Measurements from ENCODE around the gene ZYG11A. TPM values are rescaled to one million over a fixed set of nuclear protein-coding genes. Genes with fewer than 3 reads are reported as not detected.

The ZYG11A gene
- total RNA-seq, 1 experiment from 2014 or later: 0.36 TPM

DNA sequence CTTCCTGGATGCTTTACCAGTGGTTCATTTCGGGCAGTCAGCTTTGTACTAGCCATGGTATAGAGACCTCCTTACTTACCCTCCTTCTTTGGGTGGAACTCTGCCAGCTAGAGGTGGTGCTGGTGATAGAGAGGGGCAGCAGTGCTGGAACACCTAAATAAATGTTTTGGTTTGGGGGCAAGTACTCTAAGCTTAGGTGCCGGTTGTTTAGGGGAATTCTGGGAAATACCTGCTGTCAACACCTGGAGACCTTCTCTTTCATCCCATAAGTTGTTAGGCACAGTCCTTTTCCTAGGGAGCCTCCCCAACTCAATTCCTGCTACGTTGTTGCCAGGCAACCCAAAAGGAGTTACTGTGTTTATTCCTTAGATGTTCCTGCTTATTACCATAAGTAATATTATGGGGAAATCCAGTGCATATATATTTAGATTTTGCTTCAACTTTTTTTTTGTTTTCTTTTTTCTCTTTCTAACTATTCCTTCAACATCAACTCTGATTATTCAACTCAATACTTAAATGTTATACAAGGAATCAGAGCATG lies 101.4 kb downstream of the ZYG11A start:
- DNase-seq (ENCODE audit: low read depth, low spot score) (no peak), ATAC-seq (no peak)
- no TSS peak for BruUV-seq (replicated peaks)
- H3K4me3 ChIP-seq (ENCODE audit: low read depth in 2 of 2, low read length in 2 of 2): no peak overlapping the region
- no peaks in the 10 kb centered on the region for H3K27me3 ChIP-seq (ENCODE audit: control insufficient read depth, insufficient read depth, low read length)
- in situ Hi-C loops (cut with HindIII; ENCODE audit: low pct_unique_long_range_greater_than_20kb, low sequenced_read_pairs): no loop called here
- H3K36me3 ChIP-seq (ENCODE audit: control insufficient read depth, insufficient read depth, low read length): peaks cover 1% of the 10 kb centered on the region; the same call in 1 of the 2 replicates
- intact Hi-C loops (cut with micrococcal nuclease; ENCODE audit: unreplicated experiment): no loop called here
- no peak overlapping the region for H3K27ac ChIP-seq (ENCODE audit: low read length)
- H3K9me3 ChIP-seq (ENCODE audit: control insufficient read depth, insufficient read depth, low read depth, low read length): no peaks in the 10 kb centered on the region
- ChIA-PET POLR2A (no interaction called here), CTCF (no interaction called here)
- TF ChIP-seq TCF7L2 (IDR thresholded peaks at IDR 0.05; ENCODE audit: low read depth, low read length) (no peak), POLR2AphosphoS5 (IDR thresholded peaks at IDR 0.05; ENCODE audit: low read depth, low read length) (no peak), SIN3A (IDR thresholded peaks at IDR 0.05; ENCODE audit: borderline replicate concordance, insufficient read depth, low read depth, low read length) (no peak)
- TF ChIP-seq, protein P1, sequence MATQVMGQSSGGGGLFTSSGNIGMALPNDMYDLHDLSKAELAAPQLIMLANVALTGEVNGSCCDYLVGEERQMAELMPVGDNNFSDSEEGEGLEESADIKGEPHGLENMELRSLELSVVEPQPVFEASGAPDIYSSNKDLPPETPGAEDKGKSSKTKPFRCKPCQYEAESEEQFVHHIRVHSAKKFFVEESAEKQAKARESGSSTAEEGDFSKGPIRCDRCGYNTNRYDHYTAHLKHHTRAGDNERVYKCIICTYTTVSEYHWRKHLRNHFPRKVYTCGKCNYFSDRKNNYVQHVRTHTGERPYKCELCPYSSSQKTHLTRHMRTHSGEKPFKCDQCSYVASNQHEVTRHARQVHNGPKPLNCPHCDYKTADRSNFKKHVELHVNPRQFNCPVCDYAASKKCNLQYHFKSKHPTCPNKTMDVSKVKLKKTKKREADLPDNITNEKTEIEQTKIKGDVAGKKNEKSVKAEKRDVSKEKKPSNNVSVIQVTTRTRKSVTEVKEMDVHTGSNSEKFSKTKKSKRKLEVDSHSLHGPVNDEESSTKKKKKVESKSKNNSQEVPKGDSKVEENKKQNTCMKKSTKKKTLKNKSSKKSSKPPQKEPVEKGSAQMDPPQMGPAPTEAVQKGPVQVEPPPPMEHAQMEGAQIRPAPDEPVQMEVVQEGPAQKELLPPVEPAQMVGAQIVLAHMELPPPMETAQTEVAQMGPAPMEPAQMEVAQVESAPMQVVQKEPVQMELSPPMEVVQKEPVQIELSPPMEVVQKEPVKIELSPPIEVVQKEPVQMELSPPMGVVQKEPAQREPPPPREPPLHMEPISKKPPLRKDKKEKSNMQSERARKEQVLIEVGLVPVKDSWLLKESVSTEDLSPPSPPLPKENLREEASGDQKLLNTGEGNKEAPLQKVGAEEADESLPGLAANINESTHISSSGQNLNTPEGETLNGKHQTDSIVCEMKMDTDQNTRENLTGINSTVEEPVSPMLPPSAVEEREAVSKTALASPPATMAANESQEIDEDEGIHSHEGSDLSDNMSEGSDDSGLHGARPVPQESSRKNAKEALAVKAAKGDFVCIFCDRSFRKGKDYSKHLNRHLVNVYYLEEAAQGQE (IDR thresholded peaks at IDR 0.05; ENCODE audit: insufficient read depth in 1 of 2, low read depth in 2 of 2, low read length in 1 of 2): no peak
- TF ChIP-seq, protein P2, sequence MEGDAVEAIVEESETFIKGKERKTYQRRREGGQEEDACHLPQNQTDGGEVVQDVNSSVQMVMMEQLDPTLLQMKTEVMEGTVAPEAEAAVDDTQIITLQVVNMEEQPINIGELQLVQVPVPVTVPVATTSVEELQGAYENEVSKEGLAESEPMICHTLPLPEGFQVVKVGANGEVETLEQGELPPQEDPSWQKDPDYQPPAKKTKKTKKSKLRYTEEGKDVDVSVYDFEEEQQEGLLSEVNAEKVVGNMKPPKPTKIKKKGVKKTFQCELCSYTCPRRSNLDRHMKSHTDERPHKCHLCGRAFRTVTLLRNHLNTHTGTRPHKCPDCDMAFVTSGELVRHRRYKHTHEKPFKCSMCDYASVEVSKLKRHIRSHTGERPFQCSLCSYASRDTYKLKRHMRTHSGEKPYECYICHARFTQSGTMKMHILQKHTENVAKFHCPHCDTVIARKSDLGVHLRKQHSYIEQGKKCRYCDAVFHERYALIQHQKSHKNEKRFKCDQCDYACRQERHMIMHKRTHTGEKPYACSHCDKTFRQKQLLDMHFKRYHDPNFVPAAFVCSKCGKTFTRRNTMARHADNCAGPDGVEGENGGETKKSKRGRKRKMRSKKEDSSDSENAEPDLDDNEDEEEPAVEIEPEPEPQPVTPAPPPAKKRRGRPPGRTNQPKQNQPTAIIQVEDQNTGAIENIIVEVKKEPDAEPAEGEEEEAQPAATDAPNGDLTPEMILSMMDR (IDR thresholded peaks at IDR 0.05): no peak
- no peaks in the 10 kb centered on the region for H3K4me1 ChIP-seq (ENCODE audit: control insufficient read depth, insufficient read depth, low read length)

DNA sequence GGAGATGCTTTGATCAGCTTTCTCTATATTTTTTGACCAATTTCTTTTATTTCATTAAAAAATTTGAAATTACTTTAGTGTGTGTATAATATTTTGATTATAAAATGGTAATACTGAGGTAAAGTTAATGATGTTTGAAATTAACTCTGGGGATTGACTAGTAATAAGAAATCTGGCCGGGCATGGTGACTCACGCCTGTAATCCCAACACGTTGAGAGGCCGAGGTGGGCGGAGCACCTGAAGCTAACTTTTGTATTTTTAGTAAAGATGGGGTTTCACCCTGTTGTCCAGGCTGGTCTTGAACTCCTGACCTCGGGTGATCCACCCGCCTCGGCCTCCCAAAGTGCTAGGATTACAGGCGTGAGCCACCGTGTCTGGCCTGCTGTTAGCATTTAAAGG lies 102.0 kb downstream of the ZYG11A start:
- TF ChIP-seq POLR2AphosphoS5 (IDR thresholded peaks at IDR 0.05; ENCODE audit: low read depth, low read length): no peak
- TF ChIP-seq TCF7L2 (IDR thresholded peaks at IDR 0.05; ENCODE audit: low read depth, low read length): no peak
- TF ChIP-seq SIN3A (IDR thresholded peaks at IDR 0.05; ENCODE audit: borderline replicate concordance, insufficient read depth, low read depth, low read length): no peak
- POLR2A ChIA-PET: no interaction called here
- H3K36me3 ChIP-seq (ENCODE audit: control insufficient read depth, insufficient read depth, low read length): peaks cover 3% of the 10 kb centered on the region; the same call in 1 of the 2 replicates
- H3K4me1 ChIP-seq (ENCODE audit: control insufficient read depth, insufficient read depth, low read length): no peaks in the 10 kb centered on the region
- intact Hi-C loops (cut with micrococcal nuclease; ENCODE audit: unreplicated experiment): no loop called here
- H3K4me3 ChIP-seq (ENCODE audit: low read depth in 2 of 2, low read length in 2 of 2): no peak overlapping the region
- H3K9me3 ChIP-seq (ENCODE audit: control insufficient read depth, insufficient read depth, low read depth, low read length): no peaks in the 10 kb centered on the region
- CTCF ChIA-PET: no interaction called here
- BruUV-seq (replicated peaks): no TSS peak
- in situ Hi-C loops (cut with HindIII; ENCODE audit: low pct_unique_long_range_greater_than_20kb, low sequenced_read_pairs): no loop called here
- DNase-seq (ENCODE audit: low read depth, low spot score) (no peak), ATAC-seq (no peak)
- H3K27ac ChIP-seq (ENCODE audit: low read length): no peak overlapping the region
- no peaks in the 10 kb centered on the region for H3K27me3 ChIP-seq (ENCODE audit: control insufficient read depth, insufficient read depth, low read length)

Small RNA genes lying within 50 kb of the gene (microRNA-seq; reads per million reads assigned to microRNA genes)
- not detected for gene MIR1273F (ENCODE audit: unreplicated experiment)
- gene MIR1273G (ENCODE audit: unreplicated experiment): not detected
- not detected for gene MIR5095 (ENCODE audit: unreplicated experiment)

Other genes with a start within 250 kb of the ZYG11A start
- gene GPX7, start 240.4 kb upstream of the ZYG11A start, total RNA-seq (2021; ENCODE audit: unreplicated experiment): 11.2 TPM
- gene SHISAL2A, start 209.6 kb upstream of the ZYG11A start, total RNA-seq (2021; ENCODE audit: unreplicated experiment): 0.23 TPM
- 44.9 TPM for gene COA7, start 144.4 kb upstream of the ZYG11A start, total RNA-seq (2021; ENCODE audit: unreplicated experiment)
- gene ZYG11B, start 116.3 kb upstream of the ZYG11A start, total RNA-seq (2021; ENCODE audit: unreplicated experiment): 30.7 TPM
- 61.8 TPM for gene ECHDC2, start 79.0 kb downstream of the ZYG11A start, total RNA-seq (2021; ENCODE audit: unreplicated experiment)
- 88.7 TPM for gene SCP2, start 84.5 kb downstream of the ZYG11A start, total RNA-seq (2021; ENCODE audit: unreplicated experiment)
- gene PODN, start 219.5 kb downstream of the ZYG11A start, total RNA-seq (2021; ENCODE audit: unreplicated experiment): 0.23 TPM

Data from Panc1 (cell line).